Right atrium auricular region (tissue), 2 donors: Measurements from ENCODE around the gene GPBAR1. TPM values are rescaled to one million over a fixed set of nuclear protein-coding genes. Genes with fewer than 3 reads are reported as not detected.

Source experiments
- DNase-seq: peaks from one replicate; pipeline ENCODE4 v3.0.0-alpha.2; 2019; ENCODE audit warnings: low spot score
- H3K27ac ChIP-seq, 2 donors: fragments of 200-600 bp; sonication (generic); 1 replicate in 1 of 2; 2 replicates in 1 of 2; pipeline ENCODE4 v1.5.1; 2016 to 2019
- H3K27me3 ChIP-seq, 2 donors: fragments of 200-600 bp; sonication (generic); one replicate each; pipeline versions ENCODE4 v1.5.1 to v1.6.0; 2017 to 2019
- H3K36me3 ChIP-seq: fragments of 200-600 bp; sonication (generic); one replicate; pipeline ENCODE4 v1.5.1; 2016
- H3K4me1 ChIP-seq, 2 donors: fragments of 200-600 bp; sonication (generic); one replicate each; pipeline versions ENCODE4 v1.5.1 to v1.6.0; 2017 to 2019
- H3K4me3 ChIP-seq, 2 donors: fragments of 200-600 bp; sonication (generic); 1 replicate in 1 of 2; 2 replicates in 1 of 2; pipeline ENCODE4 v1.5.1; 2017 to 2019; ENCODE audit warnings: mild to moderate bottlenecking in 1 of 2, moderate library complexity in 1 of 2
- H3K9me3 ChIP-seq, 2 donors: fragments of 200-600 bp; sonication (generic); one replicate each; pipeline ENCODE4 v1.5.1; 2019
- CTCF ChIP-seq, 2 donors: fragments of 200-600 bp; sonication (generic); IDR thresholded peaks; one replicate each; pipeline ENCODE4 v1.5.1; 2019; ENCODE audit warnings: antibody characterized with exemption in 2 of 2
- total RNA-seq, 2 donors: library from RNA; depleted of rRNA; stranded (reverse); fragments of >200 nt; gene quantifications; one replicate each; pipeline ENCODE4 v1.1.0, GENCODE V29; 2016

Gene GPBAR1
- total RNA-seq, 2 donors from 2014 or later: 1.9 to 10.7 TPM

GRCh38 chr2:218293715-218294429 lies 33.1 kb downstream of the GPBAR1 start:
- no peak for DNase-seq
- H3K4me1 ChIP-seq: peaks cover 0 to 53% of the 10 kb centered on the region in 2 donors
- H3K36me3 ChIP-seq: no peaks in the 10 kb centered on the region
- TF ChIP-seq CTCF (IDR thresholded peaks at IDR 0.05): no peak
- H3K27ac ChIP-seq: no peak overlapping the region
- H3K4me3 ChIP-seq: no peak overlapping the region
- H3K9me3 ChIP-seq: no peaks in the 10 kb centered on the region
- no peaks in the 10 kb centered on the region for H3K27me3 ChIP-seq

DNA sequence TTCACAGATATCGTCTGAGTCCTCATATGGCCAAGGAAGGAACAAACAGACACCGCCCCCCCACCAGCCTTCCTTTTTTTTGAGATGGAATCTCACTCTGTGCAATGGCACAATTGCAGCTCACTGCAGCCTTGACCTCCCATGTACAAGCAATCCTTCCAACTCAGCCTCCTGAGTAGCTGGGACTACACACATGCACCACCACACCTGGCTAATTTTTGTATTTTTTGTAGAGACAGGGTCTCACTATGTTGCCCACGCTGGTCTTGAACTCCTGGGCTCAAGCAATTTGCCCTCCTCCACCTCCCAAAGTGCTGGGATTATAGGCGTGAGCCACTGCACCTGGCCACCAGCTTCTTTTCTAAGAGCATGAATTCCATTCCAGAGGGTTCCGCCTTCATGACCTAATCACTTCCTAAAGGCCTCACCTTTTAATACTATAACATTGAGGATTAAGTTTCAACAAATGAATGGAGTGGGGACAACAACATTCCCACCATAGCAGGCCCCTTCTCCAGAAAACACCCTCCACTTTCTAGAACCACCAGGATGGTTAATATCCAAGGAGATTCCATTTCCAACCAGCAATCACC lies 33.7 kb downstream of the GPBAR1 start:
- TF ChIP-seq CTCF (IDR thresholded peaks at IDR 0.05): no peak
- H3K27me3 ChIP-seq: no peaks in the 10 kb centered on the region
- H3K27ac ChIP-seq: no peak overlapping the region
- no peaks in the 10 kb centered on the region for H3K36me3 ChIP-seq
- H3K4me1 ChIP-seq: peaks cover 0 to 47% of the 10 kb centered on the region in 2 donors
- no peaks in the 10 kb centered on the region for H3K9me3 ChIP-seq
- DNase-seq: no peak
- no peak overlapping the region for H3K4me3 ChIP-seq

DNA sequence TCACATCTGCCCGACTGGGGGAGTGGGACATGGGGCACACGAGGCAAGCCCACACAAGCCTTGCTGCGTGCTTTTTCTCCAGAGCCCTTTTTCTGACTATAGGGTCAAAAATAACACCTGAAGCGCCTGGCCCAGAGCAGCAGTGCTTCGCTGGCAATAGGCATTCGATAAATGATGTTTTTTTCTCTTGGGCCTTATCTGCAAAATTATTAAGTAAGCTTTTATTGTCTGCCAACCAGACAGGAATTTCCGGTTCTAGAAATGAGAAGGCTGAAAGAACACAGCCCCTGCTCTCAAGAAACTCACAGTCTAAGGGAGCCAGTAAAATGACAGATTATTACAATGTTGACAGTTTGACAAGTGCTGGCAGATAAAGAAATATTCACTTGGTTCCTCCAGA lies 34.2 kb downstream of the GPBAR1 start:
- TF ChIP-seq CTCF (IDR thresholded peaks at IDR 0.05): no peak
- no peaks in the 10 kb centered on the region for H3K9me3 ChIP-seq
- DNase-seq: no peak
- no peaks in the 10 kb centered on the region for H3K36me3 ChIP-seq
- H3K4me1 ChIP-seq: peaks cover 0 to 42% of the 10 kb centered on the region in 2 donors
- H3K27ac ChIP-seq: no peak overlapping the region
- H3K4me3 ChIP-seq: no peak overlapping the region
- no peaks in the 10 kb centered on the region for H3K27me3 ChIP-seq

DNA sequence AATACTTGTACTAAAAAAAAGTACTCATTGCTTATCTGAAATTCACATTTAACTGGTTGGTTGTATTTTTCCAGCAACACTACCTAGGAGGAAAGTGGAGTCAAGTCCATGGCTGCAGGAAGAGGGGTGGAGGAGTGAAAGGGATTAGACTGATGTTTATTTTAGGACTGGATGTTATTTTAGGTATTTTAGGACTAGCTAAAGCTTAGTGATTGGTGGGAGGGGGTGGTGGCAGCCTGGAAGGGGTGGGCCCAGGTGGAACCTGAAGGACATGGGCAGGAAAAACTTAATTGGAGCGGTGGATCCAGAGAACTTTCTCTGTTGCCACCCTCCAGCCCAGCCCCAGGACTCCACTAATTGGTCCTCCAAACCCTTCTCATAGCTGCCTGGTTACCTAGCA lies 35.4 kb downstream of the GPBAR1 start:
- Histone ChIP-seq H3K27ac (no peak overlapping the region), H3K9me3 (no peaks in the 10 kb centered on the region), H3K4me1 (peaks cover 0 to 32% of the 10 kb centered on the region in 2 donors), H3K4me3 (no peak overlapping the region), H3K27me3 (no peaks in the 10 kb centered on the region), H3K36me3 (no peaks in the 10 kb centered on the region)
- no peak for TF ChIP-seq CTCF (IDR thresholded peaks at IDR 0.05)
- no peak for DNase-seq

DNA sequence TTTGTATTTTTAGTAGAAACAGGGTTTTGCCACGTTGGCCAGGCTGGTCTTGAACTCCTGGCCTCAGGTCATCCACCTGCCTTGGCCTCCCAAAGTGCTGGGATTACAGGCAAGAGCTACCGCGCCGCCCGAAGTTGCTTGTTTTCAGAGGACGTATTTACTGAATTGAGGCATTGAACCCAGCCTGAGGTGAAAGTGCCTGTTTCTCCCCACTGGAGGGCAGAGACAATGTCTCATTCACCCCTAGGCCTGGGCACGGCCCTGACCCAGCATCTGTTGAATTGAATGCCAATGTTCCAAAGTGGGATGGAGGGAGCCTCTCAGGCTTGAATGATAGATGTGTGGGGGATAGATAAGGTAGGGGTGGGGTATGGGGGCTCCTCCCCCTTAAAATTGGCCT lies 36.0 kb downstream of the GPBAR1 start:
- Histone ChIP-seq H3K4me1 (peaks cover 0 to 29% of the 10 kb centered on the region in 2 donors), H3K36me3 (no peaks in the 10 kb centered on the region), H3K27ac (peak overlapping the region in 1 of 2 donors; percentile 13), H3K9me3 (no peaks in the 10 kb centered on the region), H3K4me3 (no peak overlapping the region), H3K27me3 (no peaks in the 10 kb centered on the region)
- no peak for TF ChIP-seq CTCF (IDR thresholded peaks at IDR 0.05)
- DNase-seq: no peak
